SU-DHL-6 (cell line): ENCODE results near the gene VAC14.

Experiments
- EZH2phosphoT487 ChIP-seq: fragments of 200-600 bp; sonication (generic), shearing (Covaris generic); conservative IDR thresholded peaks from 2 replicates; pipeline ENCODE4 v1.6.1; 2018; ENCODE audit warnings: mild to moderate bottlenecking, antibody characterized with exemption, low read length, moderate library complexity, mixed read lengths
- TF ChIP-seq, protein P1 (sequence below): fragments of 200-600 bp; sonication (generic); IDR thresholded peaks from one replicate; pipeline ENCODE4 v1.5.1; 2017; ENCODE audit warnings: antibody characterized with exemption, mild to moderate bottlenecking, low read length, moderate library complexity; ENCODE audit not compliant: insufficient read depth, poor library complexity, severe bottlenecking

GRCh38 chr16:70662991-70663523 lies 137.9 kb downstream of the VAC14 start:
- TF ChIP-seq, protein P1, sequence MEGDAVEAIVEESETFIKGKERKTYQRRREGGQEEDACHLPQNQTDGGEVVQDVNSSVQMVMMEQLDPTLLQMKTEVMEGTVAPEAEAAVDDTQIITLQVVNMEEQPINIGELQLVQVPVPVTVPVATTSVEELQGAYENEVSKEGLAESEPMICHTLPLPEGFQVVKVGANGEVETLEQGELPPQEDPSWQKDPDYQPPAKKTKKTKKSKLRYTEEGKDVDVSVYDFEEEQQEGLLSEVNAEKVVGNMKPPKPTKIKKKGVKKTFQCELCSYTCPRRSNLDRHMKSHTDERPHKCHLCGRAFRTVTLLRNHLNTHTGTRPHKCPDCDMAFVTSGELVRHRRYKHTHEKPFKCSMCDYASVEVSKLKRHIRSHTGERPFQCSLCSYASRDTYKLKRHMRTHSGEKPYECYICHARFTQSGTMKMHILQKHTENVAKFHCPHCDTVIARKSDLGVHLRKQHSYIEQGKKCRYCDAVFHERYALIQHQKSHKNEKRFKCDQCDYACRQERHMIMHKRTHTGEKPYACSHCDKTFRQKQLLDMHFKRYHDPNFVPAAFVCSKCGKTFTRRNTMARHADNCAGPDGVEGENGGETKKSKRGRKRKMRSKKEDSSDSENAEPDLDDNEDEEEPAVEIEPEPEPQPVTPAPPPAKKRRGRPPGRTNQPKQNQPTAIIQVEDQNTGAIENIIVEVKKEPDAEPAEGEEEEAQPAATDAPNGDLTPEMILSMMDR, result no peak
- TF ChIP-seq EZH2phosphoT487, result no peak
